Activated naive CD4-positive, alpha-beta T cell treated with anti-CD3 and anti-CD28 coated beads, Interleukin-2, amount 50 U/mL, for 72 hours (primary cell): ENCODE results near the gene BRSK2. TPM values are rescaled to one million over a fixed set of nuclear protein-coding genes. Genes with fewer than 3 reads are reported as not detected.
"Not testable (repeated sequence)": the region's sequence is repeated elsewhere in the genome, so short reads cannot be mapped to it uniquely, and the experiment has no call there.

ENCODE experiments used
- ATAC-seq, 2 donors: fragments of 150-1000 bp; cut with Tn5 transposase; 2 replicates each; pipeline ENCODE4 v1.10.0; 2021; ENCODE audit warnings: mild to moderate bottlenecking in 2 of 2, moderate library complexity in 2 of 2
- DNase-seq, 2 donors: peaks; one replicate each; pipeline ENCODE4 v3.0.0; 2021 to 2022; ENCODE audit warnings: low spot score in 2 of 2
- H3K27ac Mint-ChIP-seq, 2 donors: one replicate each; pipeline ENCODE4 v1.8.0; 2022; ENCODE audit warnings: mild to moderate bottlenecking in 2 of 2, mixed read lengths in 2 of 2
- H3K36me3 Mint-ChIP-seq, 2 donors: one replicate each; pipeline ENCODE4 v1.8.0; 2022; ENCODE audit warnings: mixed read lengths in 2 of 2
- H3K9me3 Mint-ChIP-seq, 2 donors: one replicate each; pipeline ENCODE4 v1.8.0; 2022; ENCODE audit warnings: mixed read lengths in 2 of 2
- total RNA-seq, 2 donors: library from RNA; stranded (reverse); gene quantifications; one replicate each; pipeline ENCODE4 v1.2.3, GENCODE V29; 2022

BRSK2 gene
- total RNA-seq, 2 donors from 2014 or later = 0.45 to 1.3 TPM

- H3K27ac Mint-ChIP-seq = no peak overlapping the region
- H3K36me3 Mint-ChIP-seq = no peaks in the 10 kb centered on the region
- ATAC-seq (peak in 1 of 2 donors; percentile 46), DNase-seq (no peak)
- H3K9me3 Mint-ChIP-seq = no peaks in the 10 kb centered on the region
These were observed 38.3 kb upstream of the BRSK2 start for GRCh38 chr11:1351278-1351937.

GRCh38 chr11:1352696-1353382 lies 36.9 kb upstream of the BRSK2 start:
- ATAC-seq (no peak), DNase-seq (no peak)
- Mint-ChIP-seq H3K36me3 (no peaks in the 10 kb centered on the region), H3K9me3 (no peaks in the 10 kb centered on the region), H3K27ac (no peak overlapping the region)

GRCh38 chr11:1353383-1354124 lies 36.2 kb upstream of the BRSK2 start:
- Mint-ChIP-seq H3K27ac (no peak overlapping the region), H3K36me3 (no peaks in the 10 kb centered on the region), H3K9me3 (no peaks in the 10 kb centered on the region)
- DNase-seq (no peak), ATAC-seq (peak; percentile 31 to 32)

- no peak overlapping the region for H3K27ac Mint-ChIP-seq
- H3K9me3 Mint-ChIP-seq = no peaks in the 10 kb centered on the region
- no peak for ATAC-seq
- no peak for DNase-seq
- no peaks in the 10 kb centered on the region for H3K36me3 Mint-ChIP-seq
These were observed 35.4 kb upstream of the BRSK2 start for GRCh38 chr11:1354125-1354938.

- no peak for ATAC-seq
- Mint-ChIP-seq H3K27ac (peak overlapping the region in 1 of 2 donors; percentile 74), H3K9me3 (no peaks in the 10 kb centered on the region), H3K36me3 (no peaks in the 10 kb centered on the region)
- no peak for DNase-seq
These were observed 33.7 kb upstream of the BRSK2 start for GRCh38 chr11:1356007-1356435.

GRCh38 chr11:1356478-1356960 lies 33.2 kb upstream of the BRSK2 start:
- no peaks in the 10 kb centered on the region for H3K9me3 Mint-ChIP-seq
- ATAC-seq (no peak), DNase-seq (no peak)
- no peaks in the 10 kb centered on the region for H3K36me3 Mint-ChIP-seq
- H3K27ac Mint-ChIP-seq = peak overlapping the region in 1 of 2 donors; percentile 74

GRCh38 chr11:1358286-1358685 lies 31.4 kb upstream of the BRSK2 start:
- Mint-ChIP-seq H3K9me3 (no peaks in the 10 kb centered on the region), H3K27ac (no peak overlapping the region), H3K36me3 (no peaks in the 10 kb centered on the region)
- DNase-seq = no peak
- no peak for ATAC-seq

GRCh38 chr11:1358931-1359330 lies 30.8 kb upstream of the BRSK2 start:
- not testable (repeated sequence) for ATAC-seq, H3K27ac Mint-ChIP-seq, H3K36me3 Mint-ChIP-seq, DNase-seq, H3K9me3 Mint-ChIP-seq

GRCh38 chr11:1359556-1359955 lies 30.2 kb upstream of the BRSK2 start:
- DNase-seq (no peak), ATAC-seq (no peak)
- no peaks in the 10 kb centered on the region for H3K36me3 Mint-ChIP-seq
- H3K27ac Mint-ChIP-seq = no peak overlapping the region
- no peaks in the 10 kb centered on the region for H3K9me3 Mint-ChIP-seq

GRCh38 chr11:1360181-1360834 lies 29.4 kb upstream of the BRSK2 start:
- peaks cover 0 to 5% of the 10 kb centered on the region in 2 donors for H3K36me3 Mint-ChIP-seq
- peaks cover 0 to under 1% of the 10 kb centered on the region in 2 donors for H3K9me3 Mint-ChIP-seq
- no peak for ATAC-seq
- no peak for DNase-seq
- no peak overlapping the region for H3K27ac Mint-ChIP-seq

GRCh38 chr11:1360835-1361357 lies 28.8 kb upstream of the BRSK2 start:
- DNase-seq (no peak), ATAC-seq (no peak)
- Mint-ChIP-seq H3K27ac (no peak overlapping the region), H3K9me3 (peaks cover 0 to 5% of the 10 kb centered on the region in 2 donors), H3K36me3 (peaks cover 0 to 5% of the 10 kb centered on the region in 2 donors)

GRCh38 chr11:1361882-1362281 lies 27.9 kb upstream of the BRSK2 start:
- Mint-ChIP-seq H3K36me3 (peaks cover 0 to 5% of the 10 kb centered on the region in 2 donors), H3K9me3 (peaks cover 0 to 5% of the 10 kb centered on the region in 2 donors), H3K27ac (no peak overlapping the region)
- DNase-seq (no peak), ATAC-seq (no peak)

- Mint-ChIP-seq H3K36me3 (peaks cover 0 to 5% of the 10 kb centered on the region in 2 donors), H3K27ac (no peak overlapping the region), H3K9me3 (peaks cover 0 to 5% of the 10 kb centered on the region in 2 donors)
- no peak for DNase-seq
- no peak for ATAC-seq
These were observed 22.0 kb upstream of the BRSK2 start for GRCh38 chr11:1367721-1368120.

- H3K27ac Mint-ChIP-seq = no peak overlapping the region
- DNase-seq = no peak
- peaks cover 0 to 5% of the 10 kb centered on the region in 2 donors for H3K36me3 Mint-ChIP-seq
- H3K9me3 Mint-ChIP-seq = peaks cover 0 to 5% of the 10 kb centered on the region in 2 donors
- no peak for ATAC-seq
These were observed 21.5 kb upstream of the BRSK2 start for GRCh38 chr11:1368216-1368615.

- Mint-ChIP-seq H3K9me3 (peaks cover 0 to 5% of the 10 kb centered on the region in 2 donors), H3K27ac (peak overlapping the region in 1 of 2 donors; percentile 36), H3K36me3 (peaks cover 0 to 5% of the 10 kb centered on the region in 2 donors)
- ATAC-seq (no peak), DNase-seq (no peak)
These were observed 20.8 kb upstream of the BRSK2 start for GRCh38 chr11:1368966-1369365.
